Measurements from ENCODE around the gene CTNNBL1.

Gene CTNNBL1

DNA sequence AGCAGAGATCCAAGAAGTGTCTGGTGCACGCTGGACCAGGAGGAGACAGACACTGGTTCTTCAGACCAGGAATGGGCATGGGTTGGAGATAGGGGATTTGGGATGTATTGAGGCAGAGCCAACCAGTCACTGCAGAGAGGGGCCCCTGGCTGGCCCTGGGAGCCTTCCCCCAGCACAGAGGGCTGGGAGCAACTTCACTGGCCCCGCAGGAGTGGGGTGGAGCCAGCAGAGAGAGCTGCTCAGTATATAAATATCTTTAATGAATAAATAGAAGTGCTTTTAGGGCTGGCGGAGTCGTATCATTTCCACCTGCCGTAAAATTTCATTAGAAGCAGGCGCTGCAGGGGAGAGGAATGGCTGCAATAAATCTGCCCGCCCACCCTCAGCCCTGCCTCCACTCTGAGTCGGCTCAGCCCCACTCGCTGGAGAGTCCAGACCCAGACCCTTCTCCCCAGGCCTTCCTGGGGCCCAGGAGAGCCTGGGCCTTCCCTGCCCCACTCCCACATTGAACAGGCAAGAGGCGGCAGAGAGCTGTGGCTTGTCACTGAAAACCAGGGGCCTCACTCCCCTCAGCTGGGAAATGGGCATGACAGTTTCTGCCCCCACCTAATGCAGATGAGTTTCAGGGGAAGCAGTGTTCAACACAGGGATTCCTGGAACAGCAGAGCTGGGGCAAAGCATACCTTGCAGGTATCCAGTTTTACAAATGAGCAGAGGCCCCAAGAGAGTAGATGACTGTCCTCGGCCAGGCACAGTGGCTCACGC, 185.2 kb downstream of the CTNNBL1 start:
- H3K36me3 Mint-ChIP-seq (ENCODE audit: insufficient read depth): peaks cover 2% of the 10 kb centered on the region
- H3K27ac Mint-ChIP-seq: no peak overlapping the region
- H3K4me1 Mint-ChIP-seq (ENCODE audit: low read depth in 2 of 2): no peaks in the 10 kb centered on the region

DNA sequence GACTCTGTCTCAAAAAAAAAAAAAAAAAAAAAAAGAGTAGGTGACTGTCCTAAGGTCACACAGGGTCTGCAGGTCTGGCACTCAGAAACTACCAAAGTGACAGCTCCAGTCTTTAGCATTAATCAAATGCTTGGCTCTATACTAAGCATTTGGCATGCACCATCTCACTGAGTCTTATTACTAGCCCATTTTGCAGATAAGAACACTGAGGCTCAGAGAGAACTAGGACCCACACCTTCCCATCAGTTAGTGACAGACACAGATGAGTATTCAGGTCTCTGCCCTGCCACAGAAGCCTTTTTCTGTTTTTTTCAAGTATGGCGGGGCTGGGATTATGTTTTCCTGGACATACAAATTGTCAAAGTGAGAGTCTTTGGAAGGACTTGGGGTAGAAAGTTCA, 186.0 kb downstream of the CTNNBL1 start:
- H3K27ac Mint-ChIP-seq: no peak overlapping the region
- H3K4me1 Mint-ChIP-seq (ENCODE audit: low read depth in 2 of 2): no peaks in the 10 kb centered on the region
- DNase-seq (no peak), ATAC-seq (replicated peaks) (no peak)
- H3K4me3 Mint-ChIP-seq: no peak overlapping the region
- no peaks in the 10 kb centered on the region for H3K36me3 Mint-ChIP-seq (ENCODE audit: insufficient read depth)
- no peaks in the 10 kb centered on the region for H3K9me3 Mint-ChIP-seq
- H3K27me3 Mint-ChIP-seq: no peaks in the 10 kb centered on the region

More for the DNA sequence above, 185.2 kb downstream of the CTNNBL1 start:
- H3K4me3 Mint-ChIP-seq: no peak overlapping the region
- ATAC-seq (replicated peaks) (no peak), DNase-seq (no peak)
- H3K27me3 Mint-ChIP-seq: no peaks in the 10 kb centered on the region
- no peaks in the 10 kb centered on the region for H3K9me3 Mint-ChIP-seq

DNA sequence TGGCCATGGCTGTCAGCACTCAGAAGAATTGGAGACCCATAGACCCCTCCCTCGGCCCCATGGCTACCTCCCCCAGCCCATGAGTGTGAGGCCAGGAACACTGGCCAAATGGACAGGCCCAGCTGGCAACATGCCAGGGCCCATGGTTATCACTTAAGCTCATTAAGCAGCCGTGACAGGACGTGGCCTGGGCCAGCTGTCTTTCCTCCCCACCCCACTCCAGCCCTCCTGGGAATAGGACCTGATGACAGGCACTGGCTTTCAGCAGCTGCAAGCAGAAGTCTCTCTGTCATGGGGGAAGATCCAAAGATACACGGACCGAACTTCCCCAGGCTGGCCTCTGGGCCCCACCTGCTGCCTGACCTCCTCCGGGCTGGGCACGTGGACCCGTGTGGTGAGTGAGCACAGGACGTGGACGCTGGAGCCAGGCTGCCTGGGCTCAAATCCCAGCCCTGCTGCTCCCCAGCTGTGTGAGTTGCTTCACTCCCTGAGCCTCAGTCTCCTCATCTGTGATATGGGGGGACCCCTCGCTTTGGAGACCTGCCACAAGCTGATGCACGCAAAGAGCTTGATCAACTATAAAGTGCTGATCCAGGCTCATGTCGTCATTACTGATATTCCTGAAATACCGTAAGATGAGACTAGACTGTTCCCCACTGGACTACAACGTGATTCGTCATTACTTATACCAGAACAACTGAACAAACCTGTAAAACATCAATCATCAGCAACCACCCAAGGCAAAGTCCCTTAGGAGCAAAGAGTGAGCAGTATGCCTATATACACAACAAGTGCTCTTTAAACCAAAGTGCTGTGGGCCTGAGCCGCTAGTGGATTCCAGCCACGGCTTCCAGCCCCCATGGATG, 187.1 kb downstream of the CTNNBL1 start:
- H3K4me3 Mint-ChIP-seq: no peak overlapping the region
- H3K27me3 Mint-ChIP-seq: no peaks in the 10 kb centered on the region
- no peaks in the 10 kb centered on the region for H3K36me3 Mint-ChIP-seq (ENCODE audit: insufficient read depth)
- DNase-seq: no peak
- H3K27ac Mint-ChIP-seq: no peak overlapping the region
- no peak for ATAC-seq (replicated peaks)
- H3K4me1 Mint-ChIP-seq (ENCODE audit: low read depth in 2 of 2): no peaks in the 10 kb centered on the region
- H3K9me3 Mint-ChIP-seq: no peaks in the 10 kb centered on the region

DNA sequence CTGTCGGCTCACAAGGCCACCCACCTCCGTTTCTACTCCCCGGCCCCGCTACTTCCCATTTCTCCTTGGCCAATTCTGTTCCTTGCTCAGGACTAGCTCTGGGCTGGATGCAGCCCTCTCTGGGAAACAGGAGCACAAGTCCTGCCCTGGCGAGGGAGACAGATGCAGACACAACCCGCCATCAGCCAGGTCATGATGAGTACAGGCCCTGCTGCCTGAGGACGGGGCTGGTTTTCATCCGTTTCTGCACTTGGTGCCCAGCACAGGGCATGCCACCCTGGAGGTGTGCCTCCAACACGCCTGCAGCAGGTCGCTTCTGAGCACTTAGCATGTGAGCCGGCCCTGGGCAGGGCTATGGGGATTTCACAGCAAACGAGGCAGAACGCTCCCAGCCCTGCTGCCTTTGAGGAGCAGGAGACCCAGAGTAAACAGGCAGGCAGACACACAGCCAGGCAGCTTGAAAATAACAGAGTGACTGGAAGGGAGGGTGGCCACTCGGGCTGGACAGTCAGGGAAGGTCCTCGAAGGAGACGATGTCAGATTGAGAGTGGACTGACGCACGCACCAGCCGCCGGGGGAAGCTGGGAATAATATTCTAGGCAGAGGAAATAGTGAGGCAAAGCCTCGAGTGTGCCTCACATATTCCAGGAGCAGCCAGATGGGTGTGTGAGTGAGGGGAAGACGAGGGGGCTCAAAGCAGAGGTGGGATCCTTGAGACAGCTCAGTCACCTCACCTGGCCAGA, 187.9 kb downstream of the CTNNBL1 start:
- H3K36me3 Mint-ChIP-seq (ENCODE audit: insufficient read depth): no peaks in the 10 kb centered on the region
- DNase-seq: no peak

DNA sequence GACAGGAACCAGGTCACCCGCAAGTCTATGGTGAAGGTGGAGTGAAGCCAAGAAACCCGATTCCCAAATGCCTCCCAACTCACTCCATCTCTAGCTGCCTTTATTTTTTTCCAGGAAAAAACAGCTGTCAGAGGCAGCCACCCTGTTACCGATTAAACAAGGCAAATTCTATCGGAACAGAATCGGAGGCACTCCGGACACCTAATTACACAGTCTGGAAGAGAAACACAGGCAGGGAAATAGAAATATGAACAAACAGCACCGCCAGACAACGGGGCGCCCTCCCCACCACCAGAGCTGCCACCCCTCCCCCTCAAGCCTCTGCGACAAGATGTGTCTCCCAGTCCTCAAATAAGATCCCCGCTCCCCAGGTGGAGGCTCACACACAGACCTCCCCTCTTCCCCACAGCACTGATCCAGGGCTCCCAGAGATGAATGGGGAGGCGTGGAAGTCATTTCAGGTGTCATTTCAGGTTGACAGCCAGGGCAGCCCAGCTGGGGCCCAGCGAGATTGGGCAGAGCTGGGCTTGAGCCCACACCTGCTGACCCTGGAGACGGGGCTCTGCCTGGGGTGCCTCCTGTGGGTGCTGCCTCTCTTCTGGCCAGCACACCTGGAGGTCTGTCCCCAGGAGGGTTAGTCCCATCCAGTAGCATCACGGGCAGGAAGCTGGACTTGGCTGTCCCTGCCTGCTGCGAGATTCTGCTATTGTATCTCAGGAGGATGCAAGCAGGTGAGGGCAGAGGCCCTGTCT, 189.3 kb downstream of the CTNNBL1 start:
- Mint-ChIP-seq H3K27ac (no peak overlapping the region), H3K9me3 (no peaks in the 10 kb centered on the region), H3K27me3 (peaks cover 0 to 13% of the 10 kb centered on the region in 2 donors), H3K36me3 (ENCODE audit: insufficient read depth) (no peaks in the 10 kb centered on the region), H3K4me1 (ENCODE audit: low read depth in 2 of 2) (no peaks in the 10 kb centered on the region), H3K4me3 (no peak overlapping the region)
- no peak for DNase-seq
- ATAC-seq (replicated peaks): no peak

More for the DNA sequence above, 187.9 kb downstream of the CTNNBL1 start:
- H3K9me3 Mint-ChIP-seq: no peaks in the 10 kb centered on the region
- ATAC-seq (replicated peaks): no peak
- no peak overlapping the region for H3K27ac Mint-ChIP-seq
- no peak overlapping the region for H3K4me3 Mint-ChIP-seq
- no peaks in the 10 kb centered on the region for H3K4me1 Mint-ChIP-seq (ENCODE audit: low read depth in 2 of 2)
- H3K27me3 Mint-ChIP-seq: no peaks in the 10 kb centered on the region

DNA sequence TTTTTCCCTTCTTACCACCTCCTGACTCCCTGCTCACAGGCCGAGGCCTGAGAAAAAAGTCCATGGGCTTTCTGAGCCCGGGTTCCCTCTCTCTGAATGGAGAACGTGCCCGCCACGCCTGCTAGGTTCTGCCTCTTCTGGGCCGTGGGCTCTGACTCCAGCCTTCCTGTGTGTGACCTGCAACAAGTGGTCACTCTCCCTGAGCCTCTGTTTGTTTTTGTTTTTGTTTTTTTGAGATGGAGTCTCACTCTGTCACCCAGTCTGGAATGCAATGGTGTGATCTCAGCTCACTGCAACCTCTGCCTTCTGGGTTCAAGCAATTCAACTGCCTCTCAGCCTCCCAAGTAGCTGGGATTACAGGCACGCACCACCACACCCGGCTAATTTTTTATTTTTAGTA, 191.2 kb downstream of the CTNNBL1 start:
- H3K4me3 Mint-ChIP-seq: no peak overlapping the region
- H3K27ac Mint-ChIP-seq: no peak overlapping the region
- ATAC-seq (replicated peaks): no peak
- no peaks in the 10 kb centered on the region for H3K4me1 Mint-ChIP-seq (ENCODE audit: low read depth in 2 of 2)
- H3K9me3 Mint-ChIP-seq: no peaks in the 10 kb centered on the region
- H3K36me3 Mint-ChIP-seq (ENCODE audit: insufficient read depth): no peaks in the 10 kb centered on the region
- H3K27me3 Mint-ChIP-seq: peaks cover 4 to 20% of the 10 kb centered on the region in 2 donors
- no peak for DNase-seq

DNA sequence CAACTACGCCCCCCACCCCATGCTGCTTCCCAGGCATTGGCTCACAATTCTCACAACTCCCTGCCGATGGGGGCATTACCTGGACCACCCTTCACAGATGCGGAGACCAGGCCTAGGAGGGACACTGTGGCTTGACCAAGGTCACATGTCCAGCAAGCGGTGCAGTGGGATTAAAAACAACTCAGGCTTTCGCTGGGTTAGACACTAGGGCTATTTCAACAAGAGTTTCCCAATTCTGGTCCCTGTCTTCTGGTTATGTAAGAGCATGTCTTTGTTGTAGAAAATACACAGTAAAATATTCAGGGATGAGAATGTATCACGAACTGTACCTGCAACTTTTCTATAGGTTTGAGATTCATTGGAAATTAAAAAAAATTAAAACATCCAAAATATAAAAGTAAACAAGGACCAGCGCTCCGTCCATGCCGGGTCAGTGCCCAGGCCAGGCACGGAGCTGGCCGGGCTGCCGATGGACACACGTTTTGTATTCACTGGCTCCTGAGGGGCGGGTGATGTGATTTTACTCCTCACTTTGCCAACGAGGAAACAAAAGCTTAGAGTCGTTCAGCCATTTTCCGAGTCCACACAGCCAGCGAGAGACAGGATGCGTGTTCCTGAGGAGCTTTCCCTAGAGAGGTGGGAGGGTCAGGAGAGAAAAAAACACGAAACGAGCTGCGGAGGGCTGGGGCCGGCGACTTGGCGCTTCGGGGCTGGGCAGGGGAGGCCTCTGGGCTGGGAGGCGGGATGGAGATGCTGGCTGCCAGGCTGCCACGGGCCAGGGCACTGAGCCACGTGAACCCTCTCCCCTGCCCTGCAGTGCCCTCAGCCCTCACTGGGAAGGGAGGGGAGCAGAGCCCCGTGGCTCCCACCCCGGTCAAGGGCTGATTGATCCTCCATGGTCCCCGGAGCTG, 192.0 kb downstream of the CTNNBL1 start:
- DNase-seq: no peak
- H3K9me3 Mint-ChIP-seq: no peaks in the 10 kb centered on the region
- H3K27ac Mint-ChIP-seq: no peak overlapping the region
- no peaks in the 10 kb centered on the region for H3K36me3 Mint-ChIP-seq (ENCODE audit: insufficient read depth)
- ATAC-seq (replicated peaks): no peak
- H3K27me3 Mint-ChIP-seq: peaks cover 5 to 23% of the 10 kb centered on the region in 2 donors
- no peaks in the 10 kb centered on the region for H3K4me1 Mint-ChIP-seq (ENCODE audit: low read depth in 2 of 2)
- no peak overlapping the region for H3K4me3 Mint-ChIP-seq

DNA sequence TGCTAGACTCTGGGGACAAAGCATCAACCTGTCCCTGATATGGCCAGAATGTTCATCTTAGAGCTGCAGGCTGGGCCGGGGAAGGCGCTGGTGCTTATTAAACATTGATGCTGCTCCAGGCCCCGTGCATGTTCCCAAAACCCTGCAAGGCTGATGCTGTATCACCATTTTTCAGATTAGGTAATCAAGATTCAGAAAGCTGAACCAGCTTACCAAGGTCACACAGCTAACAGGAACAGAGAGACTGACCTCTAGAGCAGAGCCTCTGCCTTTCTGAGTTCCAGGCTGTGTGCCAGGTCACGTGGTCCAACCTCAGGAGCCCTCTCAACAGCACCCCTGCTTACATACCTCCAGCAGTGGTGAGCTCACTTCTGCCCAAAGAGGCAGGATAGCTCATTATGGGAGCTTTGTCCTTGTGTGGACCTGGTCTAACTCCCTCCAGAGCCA, 193.0 kb downstream of the CTNNBL1 start:
- no peaks in the 10 kb centered on the region for H3K36me3 Mint-ChIP-seq (ENCODE audit: insufficient read depth)
- H3K27me3 Mint-ChIP-seq: peaks cover 5 to 23% of the 10 kb centered on the region in 2 donors
- ATAC-seq (replicated peaks) (no peak), DNase-seq (no peak)
- H3K4me3 Mint-ChIP-seq: no peak overlapping the region
- no peaks in the 10 kb centered on the region for H3K4me1 Mint-ChIP-seq (ENCODE audit: low read depth in 2 of 2)
- no peak overlapping the region for H3K27ac Mint-ChIP-seq
- no peaks in the 10 kb centered on the region for H3K9me3 Mint-ChIP-seq

DNA sequence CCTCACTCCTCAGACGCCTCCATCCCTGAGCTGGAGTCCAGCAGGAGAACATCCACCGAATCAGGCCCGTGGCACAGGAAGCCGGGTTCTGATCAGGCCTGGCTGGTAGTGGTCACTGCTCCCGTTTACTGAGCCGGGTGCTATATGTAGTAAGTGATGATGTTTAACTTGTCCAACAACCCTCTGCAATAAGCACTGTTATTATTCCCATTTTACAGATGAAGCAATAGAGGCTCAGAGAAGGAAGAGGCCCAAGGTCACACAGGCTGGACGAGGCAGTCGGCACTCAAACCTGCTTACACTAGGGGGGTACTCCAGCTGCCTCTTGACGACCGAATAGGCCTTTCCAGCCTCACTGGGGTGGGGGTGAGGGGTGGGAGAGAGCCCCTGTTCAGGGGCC, 194.8 kb downstream of the CTNNBL1 start:
- DNase-seq: no peak
- peaks cover 5 to 23% of the 10 kb centered on the region in 2 donors for H3K27me3 Mint-ChIP-seq
- ATAC-seq (replicated peaks): no peak
- H3K27ac Mint-ChIP-seq: no peak overlapping the region
- H3K9me3 Mint-ChIP-seq: no peaks in the 10 kb centered on the region
- H3K4me1 Mint-ChIP-seq (ENCODE audit: low read depth in 2 of 2): no peaks in the 10 kb centered on the region
- H3K36me3 Mint-ChIP-seq (ENCODE audit: insufficient read depth): no peaks in the 10 kb centered on the region
- H3K4me3 Mint-ChIP-seq: no peak overlapping the region

DNA sequence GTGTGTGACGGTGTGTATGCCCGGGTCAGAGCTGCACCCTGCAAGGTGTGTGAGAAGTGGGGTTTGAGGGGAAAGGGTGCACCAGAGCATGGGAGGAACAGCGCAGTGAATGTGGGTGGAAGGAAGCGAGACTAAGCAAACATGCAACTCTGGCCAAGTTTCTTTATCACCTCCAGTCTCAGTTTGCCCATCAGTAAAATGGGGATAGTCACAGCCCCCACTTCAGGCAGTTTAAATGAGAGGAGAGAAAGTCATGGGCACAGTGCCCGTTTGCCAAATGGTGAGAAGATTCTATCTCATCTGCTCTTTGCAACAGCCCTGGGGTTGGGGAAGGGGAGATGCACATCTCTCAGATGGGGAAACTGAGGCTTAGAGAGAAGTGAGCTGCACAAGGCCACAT, 196.3 kb downstream of the CTNNBL1 start:
- no peak overlapping the region for H3K27ac Mint-ChIP-seq

DNA sequence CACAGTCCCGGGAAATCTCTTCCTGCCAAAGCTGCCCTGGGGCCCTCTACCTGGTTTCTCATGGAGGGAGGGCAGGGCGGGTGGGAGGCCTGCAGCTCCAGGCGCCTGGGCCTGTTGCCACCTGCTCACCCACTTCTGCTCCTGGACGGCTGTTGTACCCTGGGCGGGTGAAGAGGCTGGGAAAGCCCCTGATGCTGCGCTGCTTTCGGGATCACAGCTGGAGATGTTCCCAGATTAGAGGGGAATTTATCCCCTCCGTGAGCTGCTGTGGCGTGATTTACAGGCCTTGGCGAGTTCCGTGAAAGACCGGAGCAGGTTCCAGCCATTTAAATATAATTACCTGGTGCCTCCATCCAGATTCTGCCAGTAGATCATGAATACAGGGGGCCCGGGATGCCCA, 196.8 kb downstream of the CTNNBL1 start:
- Mint-ChIP-seq H3K27me3 (peaks cover 5 to 23% of the 10 kb centered on the region in 2 donors), H3K36me3 (ENCODE audit: insufficient read depth) (no peaks in the 10 kb centered on the region), H3K27ac (no peak overlapping the region), H3K4me3 (no peak overlapping the region), H3K9me3 (no peaks in the 10 kb centered on the region), H3K4me1 (ENCODE audit: low read depth in 2 of 2) (peaks cover 0 to 3% of the 10 kb centered on the region in 2 donors)
- ATAC-seq (replicated peaks) (no peak), DNase-seq (no peak)

More for the DNA sequence above, 196.3 kb downstream of the CTNNBL1 start:
- Mint-ChIP-seq H3K27me3 (peaks cover 5 to 23% of the 10 kb centered on the region in 2 donors), H3K36me3 (ENCODE audit: insufficient read depth) (no peaks in the 10 kb centered on the region), H3K4me1 (ENCODE audit: low read depth in 2 of 2) (peaks cover 0 to 3% of the 10 kb centered on the region in 2 donors), H3K4me3 (no peak overlapping the region), H3K9me3 (no peaks in the 10 kb centered on the region)
- DNase-seq (no peak), ATAC-seq (replicated peaks) (no peak)

DNA sequence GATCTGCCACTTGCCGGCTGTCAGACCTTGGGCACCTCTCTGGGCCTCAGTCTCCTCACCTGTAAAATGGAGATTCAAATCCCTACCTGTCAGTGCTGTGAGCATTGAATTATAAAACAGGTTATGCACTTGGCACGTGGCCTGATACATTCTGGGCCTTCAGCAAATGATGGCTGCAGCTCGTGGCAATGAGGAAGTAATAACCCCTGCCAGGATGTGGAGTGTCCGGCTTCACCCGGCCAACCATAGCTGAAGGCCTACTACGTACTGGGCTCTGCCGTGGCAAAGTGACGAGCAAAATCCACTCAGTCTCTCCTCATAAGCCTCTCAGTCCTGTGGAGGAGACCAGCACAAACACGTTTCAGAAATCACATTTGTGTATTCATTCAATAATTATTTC, 198.2 kb downstream of the CTNNBL1 start:
- Mint-ChIP-seq H3K4me3 (no peak overlapping the region), H3K9me3 (no peaks in the 10 kb centered on the region)
- no peak for DNase-seq

More for the DNA sequence above, 198.2 kb downstream of the CTNNBL1 start:
- Mint-ChIP-seq H3K27ac (no peak overlapping the region), H3K4me1 (ENCODE audit: low read depth in 2 of 2) (peaks cover 0 to 3% of the 10 kb centered on the region in 2 donors), H3K36me3 (ENCODE audit: insufficient read depth) (no peaks in the 10 kb centered on the region), H3K27me3 (peaks cover 5 to 22% of the 10 kb centered on the region in 2 donors)
- no peak for ATAC-seq (replicated peaks)
